ENCODE measurements around the gene P2RX3. TPM values are rescaled to one million over a fixed set of nuclear protein-coding genes. Genes with fewer than 3 reads are reported as not detected.

P2RX3 gene
- total RNA-seq, 4 donors from 2014 or later = not detected

DNA sequence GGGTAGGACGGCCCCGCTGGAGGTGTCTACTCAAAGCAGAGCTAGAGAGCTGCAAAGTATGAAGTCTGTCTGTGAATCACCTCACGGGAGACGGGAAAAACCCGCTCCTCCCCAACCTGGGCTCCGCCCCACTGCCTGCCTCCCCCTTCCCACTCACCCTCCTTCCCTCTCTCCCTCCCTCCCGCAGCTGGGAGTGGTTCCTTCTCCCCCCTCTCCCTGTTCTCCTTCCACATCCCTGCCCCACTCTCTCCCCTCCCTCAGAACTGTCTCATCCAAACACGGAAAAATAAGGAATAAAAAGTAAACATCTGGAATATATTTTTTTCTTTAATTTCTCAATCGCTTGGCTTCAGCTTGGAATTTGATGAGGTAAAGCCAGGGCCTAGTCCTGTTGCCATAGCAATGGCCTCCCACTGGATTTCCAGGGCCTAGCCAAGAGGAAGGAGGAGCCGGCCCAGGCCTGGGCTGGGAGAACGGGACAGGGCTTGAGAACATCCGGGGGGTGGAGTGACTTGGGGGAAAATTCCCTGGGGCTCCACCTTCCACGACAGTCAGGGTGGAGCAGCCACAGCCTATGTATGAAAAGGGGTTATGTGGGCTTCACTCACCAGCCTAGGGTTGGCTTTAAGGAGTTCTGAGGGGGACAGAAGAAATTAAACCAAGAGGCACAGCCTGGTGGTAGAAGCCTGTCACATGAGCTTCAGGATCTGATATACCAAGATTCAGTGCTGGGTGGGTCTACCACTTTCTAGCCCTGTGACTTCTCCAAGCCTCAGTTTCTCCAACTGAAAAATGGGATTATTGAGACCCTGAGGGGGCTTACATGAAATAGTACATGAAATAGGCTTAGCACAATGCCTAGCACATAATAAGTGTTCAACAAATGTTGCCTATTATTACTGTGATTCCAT, 15.6 kb upstream of the P2RX3 start:
- WGBS, 2 donors = 11 to 17% methylated on average over 13 of the region's 13 CpGs
- H3K9me3 ChIP-seq = no peaks in the 10 kb centered on the region
- H3K36me3 ChIP-seq = peaks cover 17 to 50% (median 17%) of the 10 kb centered on the region in 3 donors
- DNase-seq = peak; percentile 30
- TF ChIP-seq, protein P1, sequence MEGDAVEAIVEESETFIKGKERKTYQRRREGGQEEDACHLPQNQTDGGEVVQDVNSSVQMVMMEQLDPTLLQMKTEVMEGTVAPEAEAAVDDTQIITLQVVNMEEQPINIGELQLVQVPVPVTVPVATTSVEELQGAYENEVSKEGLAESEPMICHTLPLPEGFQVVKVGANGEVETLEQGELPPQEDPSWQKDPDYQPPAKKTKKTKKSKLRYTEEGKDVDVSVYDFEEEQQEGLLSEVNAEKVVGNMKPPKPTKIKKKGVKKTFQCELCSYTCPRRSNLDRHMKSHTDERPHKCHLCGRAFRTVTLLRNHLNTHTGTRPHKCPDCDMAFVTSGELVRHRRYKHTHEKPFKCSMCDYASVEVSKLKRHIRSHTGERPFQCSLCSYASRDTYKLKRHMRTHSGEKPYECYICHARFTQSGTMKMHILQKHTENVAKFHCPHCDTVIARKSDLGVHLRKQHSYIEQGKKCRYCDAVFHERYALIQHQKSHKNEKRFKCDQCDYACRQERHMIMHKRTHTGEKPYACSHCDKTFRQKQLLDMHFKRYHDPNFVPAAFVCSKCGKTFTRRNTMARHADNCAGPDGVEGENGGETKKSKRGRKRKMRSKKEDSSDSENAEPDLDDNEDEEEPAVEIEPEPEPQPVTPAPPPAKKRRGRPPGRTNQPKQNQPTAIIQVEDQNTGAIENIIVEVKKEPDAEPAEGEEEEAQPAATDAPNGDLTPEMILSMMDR (IDR thresholded peaks at IDR 0.05) = peak in 1 of 6 experiments; percentile 21
- peak in 3 of 4 donors; percentile 37 to 59 (median 46) for TF ChIP-seq POLR2A (IDR thresholded peaks at IDR 0.05)
- H3K27ac ChIP-seq = peak overlapping the region; percentile 96 to 100 (median 99)
- H3K27me3 ChIP-seq = no peaks in the 10 kb centered on the region
- peak overlapping the region; percentile 86 to 93 (median 88) for H3K4me3 ChIP-seq
- intact Hi-C loops (cut with DNase I) = no loop called here
- H3K4me1 ChIP-seq = peaks cover 50 to 83% (median 62%) of the 10 kb centered on the region in 3 donors

DNA sequence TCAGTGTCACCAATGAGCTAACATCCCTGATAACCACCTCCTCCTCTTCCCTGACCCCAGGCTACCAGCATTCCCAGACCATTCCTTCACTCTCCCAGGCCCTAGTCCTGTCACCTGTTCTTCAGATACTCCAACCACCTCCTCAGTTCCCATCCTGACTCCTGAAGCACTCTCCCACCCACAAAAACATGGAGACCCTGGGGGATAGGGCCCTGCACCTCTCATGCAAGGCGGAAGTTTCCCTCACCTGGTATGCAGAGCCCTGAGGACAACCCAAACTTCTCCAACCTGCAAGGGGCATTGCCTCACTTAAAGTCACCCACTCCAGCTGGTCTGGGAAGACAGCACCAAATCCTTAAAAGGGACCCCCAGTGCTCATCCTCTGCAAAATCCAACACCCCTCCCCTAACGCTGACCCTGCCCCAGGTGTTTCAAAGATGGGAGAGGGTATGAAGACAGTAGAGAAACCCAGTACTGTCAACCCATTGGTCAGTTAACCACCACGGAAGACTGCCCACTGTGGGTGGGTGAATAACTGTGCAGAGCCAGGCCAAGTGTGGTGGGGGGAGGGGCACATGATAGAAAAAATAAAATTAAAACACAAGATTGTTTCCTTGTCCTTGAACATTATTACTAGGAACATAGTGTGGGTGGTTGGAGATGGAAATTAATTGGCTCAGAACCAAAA, 14.8 kb upstream of the P2RX3 start:
- intact Hi-C loops (cut with DNase I) = no loop called here
- H3K36me3 ChIP-seq = peaks cover 17 to 50% (median 21%) of the 10 kb centered on the region in 3 donors
- peak overlapping the region; percentile 96 to 100 (median 99) for H3K27ac ChIP-seq
- 42% methylated on average over 3 of the region's 3 CpGs; no CpG with 5 or more reads in 1 of the 2 donors for WGBS, 2 donors
- no peaks in the 10 kb centered on the region for H3K27me3 ChIP-seq
- H3K9me3 ChIP-seq = no peaks in the 10 kb centered on the region
- TF ChIP-seq, protein P1 (IDR thresholded peaks at IDR 0.05) = peak in 2 of 6 experiments; percentile 2 to 16
- no peak for TF ChIP-seq POLR2A (IDR thresholded peaks at IDR 0.05)
- peaks cover 48 to 75% (median 54%) of the 10 kb centered on the region in 3 donors for H3K4me1 ChIP-seq
- no peak for DNase-seq
- peak overlapping the region; percentile 86 to 93 (median 88) for H3K4me3 ChIP-seq

- no peaks in the 10 kb centered on the region for H3K9me3 ChIP-seq
- H3K36me3 ChIP-seq = peaks cover 14 to 50% (median 22%) of the 10 kb centered on the region in 3 donors
- 7 to 23% methylated on average over 4 to 6 of the region's 9 CpGs for WGBS, 2 donors
- H3K4me3 ChIP-seq = peak overlapping the region; percentile 86 to 93 (median 88)
- TF ChIP-seq, protein P1 (IDR thresholded peaks at IDR 0.05) = no peak
- no peak for TF ChIP-seq POLR2A (IDR thresholded peaks at IDR 0.05)
- no peaks in the 10 kb centered on the region for H3K27me3 ChIP-seq
- H3K4me1 ChIP-seq = peaks cover 44 to 70% (median 49%) of the 10 kb centered on the region in 3 donors
- intact Hi-C loops (cut with DNase I) = no loop called here
- no peak for DNase-seq
- peak overlapping the region; percentile 96 to 100 (median 99) for H3K27ac ChIP-seq
These were observed 14.3 kb upstream of the P2RX3 start for GRCh38 chr11:57323855-57324153.

DNA sequence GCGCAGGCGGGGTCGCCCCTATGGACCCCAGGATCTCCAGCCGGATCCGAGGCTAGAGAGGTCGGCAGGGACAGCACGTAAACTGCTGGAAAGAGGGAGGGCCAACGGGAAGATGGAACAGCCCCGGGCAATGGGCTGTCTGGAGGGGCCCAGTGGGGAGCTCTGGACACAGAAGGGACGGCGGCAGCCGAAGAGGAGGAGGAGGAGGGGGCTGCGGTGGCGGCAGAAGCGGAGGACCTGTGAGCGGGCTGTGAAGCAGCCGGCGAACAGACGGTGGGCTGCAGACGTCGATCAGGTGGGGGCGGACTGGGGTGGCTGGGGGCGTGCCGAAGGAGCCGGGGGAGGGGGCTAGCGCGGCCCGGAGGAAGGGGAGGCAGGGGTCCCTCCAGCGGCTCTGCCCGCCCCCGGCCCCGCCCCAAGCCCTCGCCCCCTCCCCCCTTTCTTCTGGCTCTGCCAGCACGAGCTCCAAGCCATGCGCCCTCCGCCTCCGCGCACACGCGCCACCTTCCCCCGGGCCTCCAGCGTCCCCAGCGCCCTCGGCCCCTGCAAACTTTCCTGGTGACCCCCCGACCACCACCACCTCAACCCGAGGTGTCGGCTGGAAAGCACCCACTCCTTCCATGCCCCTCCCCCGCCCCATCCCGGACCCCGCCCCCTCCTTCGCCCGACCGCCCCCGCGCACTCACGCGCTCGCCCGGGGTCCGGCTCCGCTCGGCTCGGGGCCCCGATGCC, 13.8 kb upstream of the P2RX3 start:
- Histone ChIP-seq H3K36me3 (peaks cover 9 to 50% (median 22%) of the 10 kb centered on the region in 3 donors), H3K4me1 (peaks cover 44 to 64% (median 44%) of the 10 kb centered on the region in 3 donors), H3K9me3 (no peaks in the 10 kb centered on the region), H3K4me3 (peak overlapping the region; percentile 86 to 93 (median 88)), H3K27ac (peak overlapping the region; percentile 96 to 100 (median 99)), H3K27me3 (no peaks in the 10 kb centered on the region)
- intact Hi-C loops (cut with DNase I) = no loop called here
- TF ChIP-seq, protein P1 (IDR thresholded peaks at IDR 0.05) = no peak
- no peak for TF ChIP-seq POLR2A (IDR thresholded peaks at IDR 0.05)
- DNase-seq = peak; percentile 30
- WGBS, 2 donors = 3% methylated on average over 8 to 26 of the region's 64 CpGs
